NCI-H128 (cell line): Measurements from ENCODE around the gene SRSF2.
"Not testable (repeated sequence)": the region's sequence is repeated elsewhere in the genome, so short reads cannot be mapped to it uniquely, and the experiment has no call there.

Source experiments
- DNase-seq: peaks from one replicate; lab custom pipeline; 2025; ENCODE audit not compliant: unreplicated experiment; lab: John Stamatoyannopoulos, UW

SRSF2 gene

DNA sequence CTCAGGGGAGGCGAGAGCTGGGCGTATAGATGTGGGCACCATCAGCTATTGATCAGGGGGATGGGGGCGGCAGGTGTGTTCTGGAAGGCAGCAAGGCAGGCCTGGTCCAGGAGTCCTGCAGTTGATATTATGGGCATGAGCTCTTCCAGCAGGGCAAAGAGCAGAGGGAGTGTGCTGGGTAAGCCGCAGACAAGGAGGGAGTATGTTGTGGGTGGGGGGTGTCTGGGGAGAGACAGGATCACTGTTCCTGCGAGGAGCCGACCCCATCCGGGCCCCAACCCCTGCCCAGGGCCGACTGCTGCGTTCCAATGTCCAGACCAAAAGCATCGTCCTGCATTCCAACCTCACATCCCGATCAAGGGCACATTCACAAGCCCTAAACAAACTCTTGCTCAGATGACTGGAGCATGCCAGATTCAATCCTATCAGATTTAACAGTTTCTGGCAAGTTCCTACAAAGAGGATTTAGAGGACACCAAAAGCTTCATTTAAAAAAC lies 35.6 kb downstream of the SRSF2 start:
- DNase-seq = no peak

DNA sequence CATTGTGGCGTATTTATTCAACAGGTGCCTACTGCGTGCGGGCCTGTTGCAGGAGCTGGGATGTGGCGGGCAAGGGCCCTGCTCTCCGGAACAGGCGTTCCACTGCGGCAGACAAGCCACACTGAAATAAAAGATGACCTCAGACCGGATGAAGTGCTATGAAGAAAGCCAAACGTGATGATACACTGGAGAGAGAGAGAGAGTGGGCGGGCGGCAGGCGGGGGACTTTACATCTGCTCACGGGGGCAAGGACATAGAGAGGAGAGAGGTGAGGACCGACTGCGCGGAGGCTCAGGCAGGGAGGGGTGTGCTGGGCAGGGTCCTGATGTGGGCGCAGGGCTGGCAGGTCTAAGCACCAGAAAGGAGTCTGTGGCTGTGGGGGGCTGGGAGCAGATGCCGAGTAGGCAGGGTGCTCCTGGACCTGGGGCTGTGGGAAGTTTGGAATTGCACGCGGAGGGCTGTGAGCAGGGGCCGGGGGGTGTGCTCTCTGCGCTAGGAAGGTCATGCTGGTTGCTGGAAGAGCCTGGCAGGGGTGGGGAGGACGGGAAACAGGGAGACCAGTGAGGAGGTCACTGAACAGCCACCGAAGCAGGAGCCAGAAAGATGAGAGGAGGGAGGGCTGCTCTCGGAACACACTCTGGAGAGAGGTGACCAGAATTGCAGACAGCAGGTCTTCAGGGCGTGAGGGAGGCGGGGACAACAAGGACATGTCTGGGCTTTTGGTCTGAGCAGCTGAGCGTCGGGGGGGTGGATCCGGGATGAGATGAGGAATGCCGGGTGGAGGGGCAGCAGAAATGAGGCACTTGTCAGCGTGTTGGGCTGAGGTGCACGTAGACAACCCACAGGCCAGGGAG lies 36.3 kb downstream of the SRSF2 start:
- DNase-seq = no peak

DNA sequence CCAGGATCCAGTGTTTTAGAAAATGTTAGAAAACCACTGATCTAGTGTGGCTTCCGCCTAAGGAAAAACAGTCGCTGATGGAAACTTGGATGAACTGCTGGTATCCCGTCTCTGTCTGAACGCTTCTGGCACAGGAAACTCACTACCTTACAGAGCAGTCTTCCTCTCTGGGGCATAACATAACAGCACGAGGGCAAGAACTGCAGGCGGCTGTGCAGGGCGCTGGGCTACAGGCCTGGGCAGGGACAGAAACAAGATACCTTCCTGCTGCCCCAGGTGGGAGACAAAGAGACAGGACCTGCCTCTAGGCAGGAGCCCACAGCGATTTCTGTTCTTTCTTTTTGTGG lies 36.9 kb downstream of the SRSF2 start:
- DNase-seq = no peak

DNA sequence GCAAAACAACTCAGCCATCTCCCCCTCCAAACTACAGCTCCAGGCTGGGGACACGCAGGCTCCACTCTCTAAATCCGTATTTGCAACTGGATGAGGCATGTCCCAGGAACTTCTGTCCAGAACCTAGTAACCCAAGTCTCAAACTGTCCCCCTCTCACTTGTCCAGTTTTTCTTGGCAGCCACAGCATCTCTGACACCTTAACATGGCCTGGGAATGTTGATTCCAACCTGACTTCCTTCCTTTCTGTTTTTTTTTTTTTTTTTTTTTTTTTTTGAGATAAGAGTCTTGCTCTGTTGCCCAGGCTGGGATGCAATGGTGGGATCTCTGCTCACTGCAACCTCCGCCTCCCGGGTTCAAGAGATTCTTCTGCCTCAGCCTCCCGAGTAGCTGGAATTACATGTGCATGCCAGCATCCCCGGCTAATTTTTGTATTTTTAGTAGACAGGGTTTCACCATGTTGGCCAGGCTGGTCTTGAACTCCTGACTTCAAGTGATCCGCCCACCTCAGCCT lies 38.6 kb downstream of the SRSF2 start:
- not testable (repeated sequence) for DNase-seq

DNA sequence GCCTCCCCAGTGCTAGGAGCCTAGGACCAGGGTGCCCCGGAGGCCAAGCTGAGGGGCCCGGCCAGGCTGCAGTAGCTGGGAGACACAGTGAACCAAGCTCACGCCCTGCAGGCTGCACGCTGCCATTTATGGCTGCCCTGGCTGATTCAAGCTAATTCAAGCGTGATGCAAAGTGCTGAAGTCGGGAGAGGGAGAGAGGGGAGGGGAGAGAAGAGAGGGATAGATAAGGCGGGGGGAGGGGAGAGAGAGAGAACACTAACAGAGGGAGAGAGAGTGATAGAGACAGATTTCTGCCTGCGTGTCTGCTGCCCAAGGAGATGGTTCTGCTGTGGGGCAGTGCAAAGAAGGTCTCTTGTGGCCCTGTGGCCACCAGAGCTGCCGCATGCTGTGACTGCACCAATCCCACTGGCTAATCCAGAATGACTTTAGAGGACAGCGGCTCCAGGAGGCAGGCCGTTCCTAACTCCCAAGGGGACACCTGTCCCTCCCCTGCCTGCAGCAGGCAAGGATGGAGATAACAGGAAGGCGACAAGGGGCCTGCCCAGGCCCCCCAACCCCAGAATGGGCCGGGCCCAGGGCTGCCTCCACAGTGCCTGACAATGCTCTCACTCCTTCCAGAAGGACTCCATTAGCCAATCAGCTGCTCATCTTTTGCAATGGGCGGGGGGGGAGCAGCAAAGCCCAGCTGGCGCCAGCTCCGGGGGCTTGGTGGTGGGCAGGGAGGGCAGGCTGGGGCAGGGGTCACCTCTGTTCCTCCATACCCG lies 39.2 kb downstream of the SRSF2 start:
- DNase-seq = no peak

DNA sequence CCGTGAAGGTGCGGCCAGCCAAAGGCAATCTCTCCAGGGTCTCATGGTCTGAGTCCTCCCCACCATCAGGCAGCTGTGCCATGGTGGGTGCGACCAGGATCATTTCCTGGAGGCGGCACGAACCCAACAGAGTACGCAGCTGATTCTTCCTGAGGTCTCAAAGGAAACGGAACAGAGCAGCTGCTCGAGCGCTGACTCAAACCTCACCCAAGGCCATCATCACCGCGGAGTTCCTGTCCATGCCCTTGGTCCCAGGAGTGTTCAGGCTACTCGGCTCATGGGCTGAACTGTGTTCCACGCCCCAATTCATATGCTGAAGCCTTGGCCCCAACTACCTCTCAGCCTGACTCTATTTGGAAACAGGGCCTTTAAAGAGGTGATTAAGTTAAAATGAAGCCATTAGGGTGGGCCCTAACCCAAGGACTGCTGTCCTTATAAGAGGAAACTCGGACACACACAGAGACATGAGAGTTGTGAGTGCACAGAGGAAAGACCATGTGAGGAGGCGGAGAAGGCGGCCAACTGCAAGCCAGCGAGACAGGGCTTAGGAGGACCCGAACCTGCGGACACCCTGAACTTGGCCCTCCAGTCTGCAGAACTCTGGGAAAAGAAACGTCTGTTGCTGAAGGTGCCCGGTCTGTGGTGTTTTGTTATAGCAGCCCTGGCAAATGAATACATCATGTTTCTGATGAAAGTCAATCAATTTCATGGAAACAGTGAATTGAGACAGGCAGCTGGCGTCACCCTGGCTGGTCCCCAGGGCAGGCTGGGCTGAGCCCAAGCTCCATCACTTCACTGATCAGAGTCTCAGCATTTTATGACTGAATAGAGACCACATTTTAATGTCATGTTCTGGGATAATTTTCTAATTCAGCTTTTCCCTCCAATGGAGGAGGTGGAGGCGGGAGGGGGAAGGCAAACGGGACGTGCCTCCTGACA lies 40.1 kb downstream of the SRSF2 start:
- DNase-seq = no peak

DNA sequence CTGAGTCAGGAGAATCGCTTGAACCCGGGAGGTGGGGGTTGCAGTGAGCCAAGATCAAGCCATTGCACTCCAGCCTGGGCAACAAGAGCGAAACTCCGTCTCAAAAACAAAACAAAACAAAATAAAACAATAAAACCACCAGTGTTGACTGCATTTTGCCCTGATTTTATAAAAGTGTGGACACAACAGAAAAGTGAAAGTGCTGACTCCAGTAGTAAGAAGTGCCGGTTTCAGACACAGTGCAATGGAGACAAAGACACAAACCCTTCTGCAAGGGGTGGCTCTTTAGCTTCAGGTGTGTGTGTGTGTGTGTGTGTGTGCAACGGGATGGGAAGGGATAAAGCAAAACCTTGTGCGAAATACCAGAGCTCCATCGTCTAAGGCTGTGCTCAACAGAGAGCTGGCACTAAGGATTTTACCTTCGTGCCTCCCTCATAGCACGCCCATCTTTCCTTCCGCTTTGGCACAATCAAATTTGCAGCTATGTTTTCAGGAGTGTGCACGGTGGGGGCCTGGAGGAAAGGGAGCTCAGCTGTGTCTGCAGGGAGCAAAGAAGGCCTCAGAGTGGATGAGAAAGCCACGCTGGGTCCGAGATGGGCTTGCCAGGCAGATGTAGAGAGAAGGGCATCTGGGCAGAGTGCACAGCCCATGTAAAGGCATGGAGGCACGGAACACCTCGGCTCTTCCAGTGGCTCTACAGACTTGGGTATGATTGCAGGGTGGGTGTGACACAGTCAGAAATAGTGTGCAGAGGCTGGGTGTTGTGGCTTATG lies 41.9 kb downstream of the SRSF2 start:
- no peak for DNase-seq

DNA sequence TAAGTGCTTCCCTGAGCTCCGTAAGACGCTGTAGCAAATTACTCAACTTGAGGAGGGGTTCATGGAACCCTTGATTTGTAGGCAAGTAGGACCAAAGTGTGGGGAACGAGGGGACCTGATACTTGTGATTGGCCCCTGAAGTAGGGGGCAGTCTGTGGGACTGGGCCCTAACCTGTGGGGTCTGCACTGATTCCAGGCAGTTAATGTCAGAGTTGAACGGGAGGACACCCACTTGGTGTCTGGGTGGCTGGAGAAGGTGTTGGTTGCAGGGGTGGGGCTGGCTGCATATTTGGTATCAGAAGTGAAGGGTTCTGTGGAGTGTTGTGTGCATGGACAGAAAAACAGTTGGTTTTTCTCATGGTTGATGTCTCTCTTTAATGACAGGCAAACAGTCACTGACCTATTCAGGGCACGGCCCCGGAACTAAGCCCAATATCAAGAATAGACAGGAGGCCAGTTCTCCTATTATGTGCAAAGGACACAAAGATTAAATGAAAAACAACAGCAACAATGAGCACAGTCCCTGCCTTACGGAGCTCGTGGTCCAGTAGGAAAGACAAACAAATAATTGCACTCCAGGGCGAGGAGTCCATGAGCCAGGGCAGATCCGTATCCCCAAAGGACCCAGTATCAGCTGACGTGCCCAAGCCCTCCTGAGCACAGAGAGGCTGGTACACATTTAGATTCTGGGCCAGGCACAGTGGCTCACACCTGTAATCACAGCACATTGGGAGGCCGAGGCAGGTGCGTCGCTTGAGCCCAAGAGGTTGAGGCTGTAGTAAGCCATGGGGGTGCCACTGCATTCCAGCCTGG lies 45.5 kb downstream of the SRSF2 start:
- no peak for DNase-seq

DNA sequence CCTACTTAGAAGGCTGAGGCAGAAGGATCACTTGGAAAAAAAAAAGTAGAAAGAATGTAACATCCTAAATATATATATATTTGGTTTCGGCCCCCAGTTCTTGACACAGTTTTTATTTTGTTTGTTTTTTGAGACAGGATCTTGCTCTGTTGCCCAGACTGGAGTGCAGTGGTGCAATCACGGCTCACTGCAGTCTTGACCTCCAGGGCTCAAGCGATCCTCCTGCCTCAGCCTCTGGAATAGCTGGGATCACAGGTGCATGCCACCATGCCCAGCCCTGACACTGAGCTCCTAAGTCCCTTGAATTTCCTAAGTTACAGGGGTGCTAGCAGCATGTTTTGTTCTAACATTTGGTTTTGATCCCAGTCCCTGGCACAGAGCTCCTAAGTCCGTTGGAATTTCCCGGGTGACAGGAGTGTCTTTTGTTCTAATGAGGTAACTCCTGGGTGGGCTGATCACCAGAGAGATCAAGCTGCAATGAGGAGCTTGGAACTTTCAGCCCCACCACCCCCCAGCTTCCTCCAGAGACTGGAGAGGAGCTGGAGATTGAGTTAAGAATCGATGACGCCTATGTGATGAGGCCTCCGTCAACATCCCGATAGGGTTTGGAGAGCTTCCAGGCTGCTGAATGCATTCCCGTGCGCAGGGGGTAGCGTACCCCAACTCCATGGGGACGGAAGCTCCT lies 46.4 kb downstream of the SRSF2 start:
- DNase-seq = no peak

DNA sequence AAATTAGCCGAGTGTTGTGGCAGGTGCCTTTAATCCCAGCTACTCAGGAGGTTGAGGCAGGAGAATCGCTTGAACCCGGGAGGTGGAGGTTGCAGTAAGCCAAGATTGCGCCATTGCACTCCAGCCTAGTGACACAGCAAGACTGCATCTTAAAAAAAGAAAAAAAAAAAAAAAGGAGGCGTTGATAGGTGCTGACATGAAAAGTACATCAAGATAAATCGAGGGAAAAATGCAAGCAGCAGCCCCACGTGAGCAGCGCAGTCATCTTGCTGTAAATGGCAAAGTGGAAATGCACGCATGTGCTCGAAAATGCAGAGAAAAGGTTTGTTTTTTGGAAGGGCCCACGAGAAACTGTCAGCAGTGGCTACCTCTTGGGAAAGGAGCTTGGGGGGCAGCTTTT lies 47.3 kb downstream of the SRSF2 start:
- DNase-seq = no peak

DNA sequence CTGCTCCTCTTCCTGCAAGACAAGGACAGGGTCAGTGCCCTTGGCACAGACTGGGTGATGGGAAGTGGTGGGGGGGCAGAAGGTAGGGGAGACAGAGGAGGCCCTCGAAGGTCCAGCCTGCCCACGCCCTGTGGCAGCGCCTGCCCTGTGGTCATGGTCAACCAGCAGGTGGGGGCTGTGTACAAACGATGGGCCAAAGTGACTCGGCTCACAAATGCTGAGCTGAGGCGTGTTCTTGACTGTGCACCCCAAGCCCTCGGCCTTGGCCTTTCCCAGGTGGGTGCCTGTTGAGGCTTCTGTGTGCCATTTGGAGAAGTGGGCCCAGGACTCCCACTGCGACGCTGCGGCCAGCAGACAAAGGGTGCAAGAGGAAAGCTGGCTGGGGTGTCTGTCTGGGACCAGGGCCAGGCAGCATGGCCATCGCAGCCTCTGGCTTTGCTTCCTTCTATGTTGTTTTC lies 48.9 kb downstream of the SRSF2 start:
- DNase-seq = no peak

DNA sequence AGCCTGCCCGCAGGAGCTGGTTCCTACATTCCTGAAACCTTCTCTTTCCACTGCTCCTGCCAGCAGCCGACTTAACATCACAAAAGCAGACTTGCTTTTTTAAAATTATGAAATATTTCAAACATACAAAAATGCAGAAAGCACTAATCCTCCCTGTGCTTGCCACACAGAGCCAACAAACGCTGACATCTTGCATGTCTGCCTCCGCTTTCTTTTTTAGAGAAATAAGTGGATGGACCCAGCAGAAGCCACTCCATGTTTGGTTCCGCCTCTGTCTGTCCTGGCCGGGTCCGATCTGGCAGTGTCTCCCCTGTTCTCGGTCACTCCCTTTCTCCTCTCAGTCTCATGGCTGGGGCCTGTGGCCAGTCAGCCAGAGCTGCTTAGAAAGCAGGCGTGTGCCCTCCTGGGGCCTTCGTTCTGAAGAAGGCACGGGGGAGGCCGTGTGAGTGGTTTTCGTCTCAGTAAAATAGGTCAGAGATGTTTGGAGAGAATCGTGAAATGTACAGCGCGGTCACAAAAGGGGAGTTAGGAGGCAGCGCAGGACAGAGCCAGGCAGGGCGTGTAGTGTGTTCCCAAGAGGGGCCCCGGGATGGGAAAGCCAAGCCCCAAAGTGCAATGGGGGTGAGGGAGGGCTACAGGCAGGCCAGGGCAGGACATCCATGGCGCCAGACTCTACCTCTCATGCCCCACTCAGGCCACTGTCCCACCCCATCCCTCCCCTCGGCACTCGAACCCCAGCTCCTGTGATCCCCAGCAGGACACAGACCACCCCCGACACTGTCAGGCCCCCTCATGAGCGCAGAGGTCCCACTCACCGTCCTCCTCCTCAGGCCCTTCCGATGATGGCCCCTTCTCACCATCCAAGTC lies 49.6 kb downstream of the SRSF2 start:
- DNase-seq = no peak

DNA sequence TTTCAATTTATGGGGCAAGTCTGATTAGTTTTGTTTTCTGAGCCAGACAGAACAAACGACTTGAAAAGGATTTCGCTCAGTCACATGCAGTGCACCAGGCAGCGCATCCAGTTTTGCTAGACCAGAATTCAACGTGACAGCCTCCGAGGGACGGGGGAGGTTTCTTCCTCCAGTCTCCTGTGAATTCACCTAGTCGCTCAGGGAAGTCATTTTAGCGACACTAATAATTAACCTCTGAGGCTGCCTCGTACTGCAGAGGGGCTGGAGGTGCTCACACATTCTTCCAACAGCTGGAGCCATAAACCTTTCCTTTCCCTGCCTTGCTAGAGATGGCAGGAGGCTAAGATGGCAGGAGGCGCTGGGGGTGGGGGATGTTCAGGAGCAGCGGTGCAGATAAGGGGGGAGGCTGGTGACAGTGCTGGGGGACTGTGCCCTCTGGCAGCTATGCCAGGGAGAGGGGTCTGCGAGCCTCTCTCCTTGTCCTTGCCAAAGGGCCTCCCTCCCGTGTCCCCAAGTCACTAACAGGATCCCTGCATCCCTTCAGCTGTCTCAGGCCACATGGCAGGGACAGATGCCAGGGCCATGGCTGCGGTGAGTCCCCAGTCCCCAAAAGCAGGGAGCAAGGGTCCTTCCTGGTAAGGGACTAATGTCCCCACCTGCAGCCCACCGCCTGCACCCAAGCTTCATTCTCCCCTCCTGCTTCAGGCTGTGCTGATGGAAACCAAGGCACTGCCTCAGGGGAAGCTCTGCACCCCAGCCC lies 50.4 kb downstream of the SRSF2 start:
- no peak for DNase-seq

DNA sequence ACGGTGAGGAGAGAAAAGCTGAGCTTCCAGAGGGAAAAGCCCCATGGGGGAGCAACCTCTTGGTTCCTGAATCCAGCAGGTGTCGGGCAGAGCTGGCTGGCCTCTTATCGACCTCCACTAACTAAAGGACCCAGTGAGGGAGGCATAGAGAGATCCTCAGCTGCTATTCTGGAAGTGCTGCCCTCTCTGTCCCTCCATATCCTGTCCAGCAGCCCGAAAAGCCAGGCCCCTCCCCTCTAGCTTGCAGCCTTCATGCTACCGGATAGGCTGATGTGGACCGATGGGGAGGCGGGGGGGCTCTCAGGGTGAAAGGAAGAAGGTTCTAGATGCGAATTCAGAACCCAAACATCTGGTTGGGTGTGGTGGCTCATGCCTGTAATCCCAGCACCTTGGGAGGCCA lies 51.3 kb downstream of the SRSF2 start:
- no peak for DNase-seq

DNA sequence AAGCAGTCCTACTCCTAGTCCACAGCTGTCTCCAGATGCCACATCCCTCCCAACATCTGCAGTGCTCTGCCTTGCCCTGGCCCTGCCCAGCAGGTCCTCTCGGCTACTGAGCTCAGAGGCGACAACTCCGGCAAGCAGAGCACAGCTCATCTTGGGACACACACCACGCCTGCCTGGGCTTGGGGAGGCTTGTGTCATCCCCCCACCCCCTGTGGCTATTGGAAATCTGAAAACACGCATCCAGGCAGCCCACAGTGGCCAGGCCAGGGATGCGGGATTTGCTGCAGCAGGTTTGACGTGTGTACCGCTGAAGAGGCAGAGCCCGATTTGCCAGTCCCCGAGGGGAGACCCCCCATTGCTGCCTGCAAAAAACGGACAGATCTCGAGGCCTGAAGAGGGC lies 51.8 kb downstream of the SRSF2 start:
- DNase-seq = no peak

DNA sequence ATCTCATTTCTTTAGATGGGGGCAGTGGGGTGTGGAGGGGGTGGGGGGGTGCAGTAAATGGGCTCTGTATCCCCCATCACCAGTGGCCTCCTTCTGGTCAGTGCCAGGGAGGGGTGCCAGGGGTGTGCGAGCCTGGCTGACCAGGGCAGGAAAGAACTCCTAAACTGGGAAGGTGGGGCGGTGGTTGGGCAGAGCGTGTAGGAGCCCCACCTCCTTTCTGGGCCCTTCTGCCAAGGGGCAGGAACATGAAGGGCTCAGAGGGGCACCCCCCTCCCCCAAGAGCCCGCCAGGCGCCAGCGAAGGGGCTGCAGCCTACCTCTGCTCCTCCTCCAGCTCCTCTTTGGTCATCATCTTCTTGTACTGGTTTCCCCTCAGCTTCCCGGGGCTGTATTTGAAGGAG lies 52.4 kb downstream of the SRSF2 start:
- no peak for DNase-seq
